D721Med (cell line): ENCODE results near the gene ASXL2.

Experiments
- DNase-seq: peaks from one replicate; pipeline ENCODE4 v3.0.0; 2011; ENCODE audit warnings: low spot score; ENCODE audit not compliant: insufficient read length
- FAIRE-seq: peaks from 2 replicates; lab custom pipeline; 2011; peaks lifted over from hg19 to GRCh38; lab: Jason Lieb, UNC
- CTCF ChIP-seq: IDR thresholded peaks from 2 replicates; pipeline ENCODE4 v1.5.1; 2012; ENCODE audit warnings: mild to moderate bottlenecking, control low read depth; ENCODE audit not compliant: insufficient read depth; ENCODE audit errors: missing control alignments

The ASXL2 gene

GRCh38 chr2:25877431-25878360, 591 bp downstream of the ASXL2 start:
- no peak for FAIRE-seq
- TF ChIP-seq CTCF, result no peak

GRCh38 chr2:25872134-25872533, 6.2 kb downstream of the ASXL2 start:
- DNase-seq, result no peak
- TF ChIP-seq CTCF, result no peak
- FAIRE-seq, result no peak

More at GRCh38 chr2:25877431-25878360, 591 bp downstream of the ASXL2 start:
- DNase-seq, result no peak

- DNase-seq, result no peak
- FAIRE-seq, result no peak
- no peak for TF ChIP-seq CTCF
These were observed 10.8 kb downstream of the ASXL2 start for GRCh38 chr2:25867396-25868003.

DNA sequence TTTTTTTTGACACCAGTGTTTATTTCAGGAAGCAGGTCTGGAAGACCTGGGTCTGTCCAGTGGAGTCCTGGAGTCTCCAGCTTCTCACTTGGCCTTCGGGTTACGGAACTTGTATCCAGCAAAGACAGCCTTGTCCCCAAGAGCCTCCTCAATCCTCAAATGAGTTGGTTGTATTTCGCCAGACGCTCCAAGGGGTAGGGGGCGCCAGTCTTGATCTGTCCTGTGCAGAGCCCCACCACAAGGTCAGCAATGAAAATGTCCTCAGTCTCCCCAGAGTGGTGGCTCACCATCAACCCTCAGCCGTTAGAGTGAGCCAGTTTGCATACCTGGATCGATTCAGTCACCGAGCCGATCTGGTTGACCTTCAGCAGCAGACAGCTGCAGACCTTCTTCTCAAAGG, 21.9 kb downstream of the ASXL2 start:
- FAIRE-seq (no peak), DNase-seq (no peak)
- TF ChIP-seq CTCF, result no peak

DNA sequence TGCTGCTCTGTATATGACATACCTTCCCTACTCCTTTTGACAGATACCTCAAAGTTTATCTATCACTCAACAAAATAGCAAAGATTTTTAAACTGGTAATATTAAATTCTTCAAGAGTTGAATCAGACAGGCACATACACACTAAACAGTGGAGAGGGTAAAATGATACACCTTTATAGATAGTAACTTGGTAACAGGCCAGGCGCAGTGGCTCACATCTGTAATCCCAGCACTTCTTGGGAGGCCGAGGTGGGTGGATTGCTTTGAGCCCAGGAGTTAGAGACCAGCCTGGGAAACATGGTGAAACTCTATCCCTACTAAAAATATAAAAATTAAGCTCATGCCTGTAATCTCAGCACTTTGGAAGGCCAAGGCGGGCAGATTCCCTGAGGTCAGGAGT, 23.2 kb downstream of the ASXL2 start:
- FAIRE-seq (no peak), DNase-seq (no peak)
- TF ChIP-seq CTCF, result no peak

GRCh38 chr2:25854613-25855012, 23.7 kb downstream of the ASXL2 start:
- FAIRE-seq (no peak), DNase-seq (no peak)
- no peak for TF ChIP-seq CTCF
